Dedifferentiated amniotic fluid mesenchymal stem cell (primary cell): Measurements from ENCODE around the gene OXSR1.
"Not testable (repeated sequence)": the region's sequence is repeated elsewhere in the genome, so short reads cannot be mapped to it uniquely, and the experiment has no call there.

Experiments
- DNase-seq: peaks from one replicate; pipeline ENCODE4 v3.0.0-alpha.2; 2016; ENCODE audit errors: extremely low spot score

OXSR1 gene

GRCh38 chr3:38141952-38142273 is 23.4 kb upstream of the OXSR1 start:
- no peak for DNase-seq

GRCh38 chr3:38142959-38143358 is 22.4 kb upstream of the OXSR1 start:
- DNase-seq = no peak

- no peak for DNase-seq
These were observed 21.8 kb upstream of the OXSR1 start for GRCh38 chr3:38143511-38143910.

GRCh38 chr3:38146504-38146903 is 18.8 kb upstream of the OXSR1 start:
- DNase-seq = no peak

- no peak for DNase-seq
These were observed 17.9 kb upstream of the OXSR1 start for GRCh38 chr3:38147421-38147820.

GRCh38 chr3:38148311-38148882 is 16.9 kb upstream of the OXSR1 start:
- no peak for DNase-seq

- no peak for DNase-seq
These were observed 15.6 kb upstream of the OXSR1 start for GRCh38 chr3:38149708-38150107.

- DNase-seq = no peak
These were observed 14.4 kb upstream of the OXSR1 start for GRCh38 chr3:38150780-38151528.

- no peak for DNase-seq
These were observed 13.6 kb upstream of the OXSR1 start for GRCh38 chr3:38151667-38152265.

- no peak for DNase-seq
These were observed 12.7 kb upstream of the OXSR1 start for GRCh38 chr3:38152609-38153008.

GRCh38 chr3:38153221-38153620 is 12.1 kb upstream of the OXSR1 start:
- DNase-seq = no peak

GRCh38 chr3:38154033-38154494 is 11.3 kb upstream of the OXSR1 start:
- DNase-seq = peak; percentile 34

GRCh38 chr3:38154625-38155255 is 10.6 kb upstream of the OXSR1 start:
- DNase-seq = no peak

- no peak for DNase-seq
These were observed 9.5 kb upstream of the OXSR1 start for GRCh38 chr3:38155825-38156224.

- no peak for DNase-seq
These were observed 8.2 kb upstream of the OXSR1 start for GRCh38 chr3:38157117-38157516.

- no peak for DNase-seq
These were observed 7.7 kb upstream of the OXSR1 start for GRCh38 chr3:38157595-38157994.

- DNase-seq = no peak
These were observed 6.9 kb upstream of the OXSR1 start for GRCh38 chr3:38158472-38158871.

GRCh38 chr3:38160704-38161103 is 4.6 kb upstream of the OXSR1 start:
- DNase-seq = not testable (repeated sequence)

GRCh38 chr3:38163117-38163840 is 2.1 kb upstream of the OXSR1 start:
- DNase-seq = no peak

- DNase-seq = no peak
These were observed 1.3 kb upstream of the OXSR1 start for GRCh38 chr3:38163841-38164642.

- no peak for DNase-seq
These were observed 740 bp upstream of the OXSR1 start for GRCh38 chr3:38164643-38164951.
